Fibroblast of lung (primary cell): ENCODE data around the gene G6PC3. TPM values are rescaled to one million over a fixed set of nuclear protein-coding genes. Genes with fewer than 3 reads are reported as not detected.
"Not testable (repeated sequence)": the region's sequence is repeated elsewhere in the genome, so short reads cannot be mapped to it uniquely, and the experiment has no call there.

Source experiments
- DNase-seq, 2 donors: peaks; one replicate each; pipeline versions ENCODE4 v3.0.0 to v3.0.0-alpha.2; 2010; ENCODE audit warnings: low read depth in 2 of 2
- H2AFZ ChIP-seq: 2 replicates; pipeline ENCODE4 v1.5.1; 2012; ENCODE audit warnings: low read length, control low read depth, inconsistent platforms
- H3K27ac ChIP-seq: 2 replicates; pipeline ENCODE4 v1.5.1; 2011; ENCODE audit warnings: low read length, control low read depth; ENCODE audit not compliant: insufficient read depth
- H3K27me3 ChIP-seq: 2 replicates; pipeline ENCODE4 v1.5.1; 2011; ENCODE audit warnings: mild to moderate bottlenecking, low read length; ENCODE audit not compliant: control insufficient read depth, insufficient read depth
- H3K36me3 ChIP-seq: 2 replicates; pipeline ENCODE4 v1.5.1; 2011; ENCODE audit warnings: low read length; ENCODE audit not compliant: control insufficient read depth, insufficient read depth
- H3K4me1 ChIP-seq: 2 replicates; pipeline ENCODE4 v1.5.1; 2011; ENCODE audit warnings: low read length; ENCODE audit not compliant: control insufficient read depth, insufficient read depth; ENCODE audit errors: extremely low read depth
- H3K4me2 ChIP-seq: 2 replicates; pipeline ENCODE4 v1.5.1; 2011; ENCODE audit warnings: low read length, control low read depth; ENCODE audit not compliant: insufficient read depth; ENCODE audit errors: extremely low read depth
- H3K4me3 ChIP-seq, 4 experiments: fragments of 200-600 bp in 1 of 4; sonication (generic) in 1 of 4; replicated peaks in 1 of 4; 2 replicates each; pipeline ENCODE4 v1.5.1; 2011 to 2016; ENCODE audit warnings: low read length in 4 of 4, low read depth in 3 of 4, mild to moderate bottlenecking in 3 of 4, control low read depth in 2 of 4, inconsistent platforms in 1 of 4, mixed read lengths in 1 of 4; ENCODE audit not compliant: insufficient read depth in 1 of 4; ENCODE audit errors: control extremely low read depth in 1 of 4
- H3K79me2 ChIP-seq: 2 replicates; pipeline ENCODE4 v1.5.1; 2012; ENCODE audit warnings: mild to moderate bottlenecking, low read length, inconsistent platforms; ENCODE audit not compliant: control insufficient read depth, insufficient read depth
- H3K9ac ChIP-seq: 2 replicates; pipeline ENCODE4 v1.5.1; 2011; ENCODE audit warnings: mild to moderate bottlenecking, low read length, control low read depth; ENCODE audit not compliant: insufficient read depth
- H3K9me3 ChIP-seq: 2 replicates; pipeline ENCODE4 v1.5.1; 2012; ENCODE audit warnings: low read depth, low read length; ENCODE audit not compliant: control insufficient read depth, insufficient read depth
- H4K20me1 ChIP-seq: 2 replicates; pipeline ENCODE4 v1.5.1; 2011; ENCODE audit warnings: low read length; ENCODE audit not compliant: control insufficient read depth, insufficient read depth; ENCODE audit errors: extremely low read depth
- CTCF ChIP-seq, 2 donors: IDR thresholded peaks in 1 of 2; conservative IDR thresholded peaks in 1 of 2; 1 replicate in 1 of 2; 2 replicates in 1 of 2; pipeline ENCODE4 v1.5.1; 2011 to 2012; ENCODE audit warnings: low read length in 2 of 2, control low read depth in 1 of 2, inconsistent platforms in 1 of 2, low read depth in 1 of 2, mild to moderate bottlenecking in 1 of 2
- EZH2 ChIP-seq: IDR thresholded peaks from 2 replicates; pipeline ENCODE4 v1.5.1; 2012; ENCODE audit warnings: low read length, control low read depth, mild to moderate bottlenecking; ENCODE audit errors: missing control alignments
- polyA plus RNA-seq, 2 donors: library from polyadenylated mRNA; depleted of rRNA in 1 of 2; stranded (reverse) in 1 of 2; unstranded in 1 of 2; fragments of >200 nt; gene quantifications; 2 replicates each; pipeline ENCODE4 v1.2.1, GENCODE V29; 2011 to 2012; ENCODE audit warnings: missing spikeins in 1 of 2
- total RNA-seq: library from RNA; depleted of rRNA; stranded (reverse); fragments of >200 nt; gene quantifications from 2 replicates; pipeline ENCODE4 v1.2.1, GENCODE V29; 2014

G6PC3 gene
- total and polyA plus RNA-seq, 2 donors (not counting 1 experiment from before 2014, with no cell fraction given) = 40.0 to 76.1 TPM

- no peak overlapping the region for H2AFZ ChIP-seq
- H3K79me2 ChIP-seq = peaks cover 3% of the 10 kb centered on the region
- DNase-seq = no peak
- H3K9me3 ChIP-seq = no peaks in the 10 kb centered on the region
- no peak overlapping the region for H3K4me2 ChIP-seq
- TF ChIP-seq EZH2 (no peak), CTCF (conservative IDR thresholded peaks at IDR 0.05 in 1 of 2, IDR thresholded peaks at IDR 0.05 in 1 of 2; ENCODE audit: low read depth in 1 of 2, low read length in 2 of 2) (no peak)
- H3K36me3 ChIP-seq = peaks cover 3% of the 10 kb centered on the region
- no peaks in the 10 kb centered on the region for H3K27me3 ChIP-seq
- H3K9ac ChIP-seq = no peak overlapping the region
- no peaks in the 10 kb centered on the region for H4K20me1 ChIP-seq
- no peak overlapping the region for H3K4me3 ChIP-seq
- H3K4me1 ChIP-seq = peaks cover 3% of the 10 kb centered on the region
- no peak overlapping the region for H3K27ac ChIP-seq
Observed at GRCh38 chr17:44119062-44119461, 48.5 kb downstream of the G6PC3 start.

GRCh38 chr17:44119798-44120197 is 49.3 kb downstream of the G6PC3 start:
- no peak overlapping the region for H3K27ac ChIP-seq
- no peak overlapping the region for H3K9ac ChIP-seq
- no peak for DNase-seq
- H3K9me3 ChIP-seq = no peaks in the 10 kb centered on the region
- H2AFZ ChIP-seq = no peak overlapping the region
- H3K27me3 ChIP-seq = no peaks in the 10 kb centered on the region
- no peak for TF ChIP-seq EZH2
- no peak for TF ChIP-seq CTCF (conservative IDR thresholded peaks at IDR 0.05 in 1 of 2, IDR thresholded peaks at IDR 0.05 in 1 of 2; ENCODE audit: low read depth in 1 of 2, low read length in 2 of 2)
- no peak overlapping the region for H3K4me3 ChIP-seq
- peaks cover 3% of the 10 kb centered on the region for H3K79me2 ChIP-seq
- peaks cover 3% of the 10 kb centered on the region for H3K36me3 ChIP-seq
- no peak overlapping the region for H3K4me2 ChIP-seq
- H4K20me1 ChIP-seq = no peaks in the 10 kb centered on the region
- H3K4me1 ChIP-seq = peaks cover 3% of the 10 kb centered on the region

GRCh38 chr17:44120281-44120680 is 49.7 kb downstream of the G6PC3 start:
- not testable (repeated sequence) for H2AFZ ChIP-seq, H3K36me3 ChIP-seq, H3K9ac ChIP-seq, DNase-seq, H4K20me1 ChIP-seq, H3K4me2 ChIP-seq, H3K4me3 ChIP-seq, H3K27me3 ChIP-seq, H3K27ac ChIP-seq, H3K79me2 ChIP-seq, H3K4me1 ChIP-seq, H3K9me3 ChIP-seq
